Naive thymus-derived CD8-positive, alpha-beta T cell (primary cell): ENCODE results near the gene WDR72. TPM values are rescaled to one million over a fixed set of nuclear protein-coding genes. Genes with fewer than 3 reads are reported as not detected.
"Not testable (repeated sequence)": the region's sequence is repeated elsewhere in the genome, so short reads cannot be mapped to it uniquely, and the experiment has no call there.

Experiments used
- ATAC-seq, 2 donors: fragments of 150-1000 bp; cut with Tn5 transposase in 1 of 2; sonication (Bioruptor Pico), chemical (Tn5 transposase) in 1 of 2; 1 replicate in 1 of 2; 2 replicates in 1 of 2; pipeline ENCODE4 v1.10.0; 2021; ENCODE audit warnings: mild to moderate bottlenecking in 2 of 2, moderate library complexity in 2 of 2
- POLR2A ChIA-PET: fragments of 350-600 bp; sonication (Branson Sonifier 250); formaldehyde crosslinking; loops from one replicate; lab custom pipeline; 2021; ENCODE audit warnings: antibody characterized with exemption; lab: Charles Lee
- DNase-seq, 10 donors: peaks; one replicate each; pipeline versions ENCODE4 v3.0.0 to v3.0.0-alpha.2; 2020 to 2022
- H3K27ac Mint-ChIP-seq, 10 donors: one replicate each; pipeline ENCODE4 v1.8.0; 2020 to 2022; ENCODE audit warnings: mild to moderate bottlenecking in 10 of 10, mixed read lengths in 10 of 10, moderate library complexity in 4 of 10, inconsistent platforms in 1 of 10
- H3K27me3 Mint-ChIP-seq, 5 donors: one replicate each; pipeline ENCODE4 v1.8.0; 2021 to 2022; ENCODE audit warnings: mixed read lengths in 5 of 5
- H3K36me3 Mint-ChIP-seq, 3 donors: one replicate each; pipeline ENCODE4 v1.8.0; 2020 to 2022; ENCODE audit warnings: mixed read lengths in 3 of 3, mild to moderate bottlenecking in 2 of 3, inconsistent platforms in 1 of 3
- H3K4me1 Mint-ChIP-seq, 4 donors: one replicate each; pipeline ENCODE4 v1.8.0; 2021 to 2022; ENCODE audit warnings: mixed read lengths in 4 of 4
- H3K4me3 Mint-ChIP-seq, 10 donors: one replicate each; pipeline ENCODE4 v1.8.0; 2020 to 2022; ENCODE audit warnings: mild to moderate bottlenecking in 10 of 10, mixed read lengths in 10 of 10, moderate library complexity in 6 of 10, inconsistent platforms in 1 of 10
- H3K9me3 Mint-ChIP-seq, 9 donors: one replicate each; pipeline ENCODE4 v1.8.0; 2020 to 2022; ENCODE audit warnings: mixed read lengths in 9 of 9, mild to moderate bottlenecking in 3 of 9, inconsistent platforms in 1 of 9, moderate library complexity in 1 of 9
- polyA plus RNA-seq, 3 donors: library from polyadenylated mRNA; unstranded; fragments of 300-500 nt; fragmentation: Illumina TruSeq; gene quantifications; one replicate each; pipeline ENCODE4 v1.2.3, GENCODE V29; 2021
- total RNA-seq, 8 experiments: library from RNA in 2 of 8; stranded (reverse) in 2 of 8; gene quantifications; one replicate each; pipeline ENCODE4 v1.2.3 and lab custom pipeline; 2021 to 2026

WDR72 gene
- total and polyA plus RNA-seq, 5 experiments from 2014 or later = not detected

DNA sequence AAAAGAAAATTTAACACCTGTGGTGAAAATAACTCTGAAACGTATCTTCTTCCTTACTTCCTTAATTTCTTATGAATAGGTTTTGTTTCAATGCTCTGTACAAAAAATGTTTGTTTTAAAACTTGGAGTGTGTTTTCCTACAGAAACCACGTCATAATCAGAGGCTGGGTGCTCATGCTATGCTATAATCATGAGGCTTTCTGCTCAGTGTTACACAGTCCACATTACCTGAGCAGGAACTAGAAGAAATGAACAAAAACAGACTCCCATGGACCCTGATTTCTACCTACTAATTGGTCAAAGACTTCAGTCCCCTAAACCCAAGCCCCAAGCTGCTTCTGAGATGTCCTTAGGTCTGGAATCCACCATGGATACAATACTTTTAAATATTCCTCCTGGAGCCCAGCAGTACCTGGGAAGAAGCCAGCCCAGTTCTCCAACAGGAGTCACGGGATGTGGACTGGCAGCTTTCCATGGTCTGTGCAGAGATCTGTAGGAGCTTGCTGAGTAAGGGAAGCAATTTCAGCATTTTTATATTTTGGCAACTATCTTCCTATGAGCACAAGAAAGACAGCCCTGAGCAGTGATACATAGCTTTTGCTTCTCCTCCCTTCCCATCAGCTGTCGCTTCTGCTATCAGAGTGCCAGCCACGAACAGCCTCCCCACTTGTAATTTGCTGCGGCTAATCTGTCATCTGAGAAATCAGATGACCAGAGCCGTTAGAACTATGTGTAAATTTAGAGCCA lies 65.6 kb downstream of the WDR72 start:
- DNase-seq = no peak
- H3K4me1 Mint-ChIP-seq = no peaks in the 10 kb centered on the region
- POLR2A ChIA-PET = no interaction called here
- H3K4me3 Mint-ChIP-seq = no peak overlapping the region
- no peaks in the 10 kb centered on the region for H3K36me3 Mint-ChIP-seq
- peaks cover 0 to 9% (median 4%) of the 10 kb centered on the region in 5 donors for H3K27me3 Mint-ChIP-seq
- H3K27ac Mint-ChIP-seq = no peak overlapping the region
- no peak for ATAC-seq
- peaks cover 0 to 5% (median 3%) of the 10 kb centered on the region in 9 donors for H3K9me3 Mint-ChIP-seq

DNA sequence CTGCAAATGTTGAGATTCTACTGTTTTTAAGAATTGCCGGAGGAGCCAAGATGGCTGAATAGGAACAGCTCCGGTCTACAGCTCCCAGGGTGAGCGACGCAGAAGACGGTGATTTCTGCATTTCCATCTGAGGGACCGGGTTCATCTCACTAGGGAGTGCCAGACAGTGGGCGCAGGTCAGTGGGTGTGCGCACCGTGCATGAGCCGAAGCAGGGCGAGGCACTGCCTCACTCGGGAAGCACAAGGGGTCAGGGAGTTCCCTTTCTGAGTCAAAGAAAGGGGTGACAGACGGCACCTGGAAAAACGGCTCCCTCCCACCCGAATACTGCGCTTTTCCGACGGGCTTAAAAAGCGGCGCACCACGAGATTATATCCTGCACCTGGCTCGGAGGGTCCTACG lies 75.3 kb downstream of the WDR72 start:
- H3K36me3 Mint-ChIP-seq, POLR2A ChIA-PET: not testable (repeated sequence)

DNA sequence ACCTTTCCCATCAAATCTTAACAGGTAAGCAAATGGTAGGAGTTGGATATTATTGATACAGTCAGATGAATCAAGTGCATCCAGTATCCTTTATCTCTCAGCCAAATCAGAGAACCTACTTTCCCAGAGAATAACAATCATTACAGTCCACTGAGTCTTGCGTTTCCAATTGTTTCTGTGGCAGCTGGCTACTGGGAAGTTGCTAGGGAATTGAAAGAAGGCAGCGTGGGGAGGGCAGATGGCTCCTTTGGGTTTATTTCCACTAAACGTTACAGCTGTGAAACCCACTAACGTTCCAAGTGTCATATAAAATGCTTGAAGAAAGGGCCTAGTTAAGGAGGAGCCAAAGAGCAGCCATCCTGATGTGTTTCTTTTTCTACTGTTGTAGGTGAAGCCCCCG lies 78.4 kb downstream of the WDR72 start:
- H3K27me3 Mint-ChIP-seq = peaks cover 3 to 18% (median 13%) of the 10 kb centered on the region in 5 donors
- peaks cover 0 to 2% (median 0%) of the 10 kb centered on the region in 9 donors for H3K9me3 Mint-ChIP-seq
- POLR2A ChIA-PET = no interaction called here
- DNase-seq = no peak
- H3K36me3 Mint-ChIP-seq = no peaks in the 10 kb centered on the region
- H3K4me1 Mint-ChIP-seq = no peaks in the 10 kb centered on the region
- ATAC-seq = no peak
- H3K27ac Mint-ChIP-seq = no peak overlapping the region
- H3K4me3 Mint-ChIP-seq = no peak overlapping the region

More for the DNA sequence above, 75.3 kb downstream of the WDR72 start:
- DNase-seq, H3K27ac Mint-ChIP-seq, H3K27me3 Mint-ChIP-seq, H3K4me3 Mint-ChIP-seq, H3K9me3 Mint-ChIP-seq, ATAC-seq, H3K4me1 Mint-ChIP-seq: not testable (repeated sequence)

DNA sequence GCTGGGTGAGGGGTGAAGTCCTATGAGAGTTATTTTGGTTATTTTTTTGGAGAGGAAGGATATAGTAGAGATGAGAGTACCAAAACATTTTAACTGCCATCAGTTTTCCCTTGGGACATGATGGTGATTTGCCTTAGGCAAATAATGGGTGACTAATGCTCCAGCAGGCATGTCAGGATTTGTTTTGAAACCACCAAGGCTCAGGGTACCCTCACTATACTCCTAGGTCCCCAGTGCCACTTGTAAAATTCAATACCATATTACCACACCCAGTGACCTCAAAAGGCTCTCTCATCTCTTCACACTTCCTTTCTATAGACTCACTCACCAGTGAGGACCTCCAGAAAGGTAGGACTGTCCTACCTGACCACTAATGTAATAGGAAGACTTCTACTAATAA lies 83.6 kb downstream of the WDR72 start:
- ATAC-seq (no peak), DNase-seq (no peak)
- Mint-ChIP-seq H3K4me3 (no peak overlapping the region), H3K36me3 (no peaks in the 10 kb centered on the region), H3K4me1 (no peaks in the 10 kb centered on the region), H3K27me3 (peaks cover 0 to 22% (median 13%) of the 10 kb centered on the region in 5 donors), H3K9me3 (no peaks in the 10 kb centered on the region), H3K27ac (no peak overlapping the region)
- POLR2A ChIA-PET = no interaction called here

DNA sequence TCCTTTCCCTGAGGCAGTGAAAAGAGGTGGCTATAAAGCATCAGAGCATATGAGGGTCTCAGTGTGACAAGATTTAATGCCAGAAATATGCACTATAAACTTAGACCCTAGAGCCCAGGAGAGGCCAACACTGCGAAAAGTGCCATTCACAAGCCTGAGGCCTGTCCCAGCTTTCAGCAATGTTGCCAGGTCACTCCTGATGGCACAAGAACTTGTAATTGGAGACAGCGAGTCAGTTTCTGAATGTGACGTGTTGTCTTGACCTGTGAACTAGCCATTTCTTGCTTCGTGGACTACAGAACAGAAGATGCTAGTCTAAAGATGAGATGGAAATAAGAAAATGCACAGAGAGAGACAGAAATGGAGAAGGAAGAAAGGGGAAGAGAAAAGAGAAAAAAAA lies 87.9 kb downstream of the WDR72 start:
- H3K27me3 Mint-ChIP-seq = peaks cover 0 to 4% (median 1%) of the 10 kb centered on the region in 5 donors
- ATAC-seq (no peak), DNase-seq (no peak)
- H3K36me3 Mint-ChIP-seq = no peaks in the 10 kb centered on the region
- POLR2A ChIA-PET = no interaction called here
- H3K4me3 Mint-ChIP-seq = no peak overlapping the region
- H3K9me3 Mint-ChIP-seq = peaks cover 0 to 2% (median 0%) of the 10 kb centered on the region in 9 donors
- H3K27ac Mint-ChIP-seq = no peak overlapping the region
- no peaks in the 10 kb centered on the region for H3K4me1 Mint-ChIP-seq

DNA sequence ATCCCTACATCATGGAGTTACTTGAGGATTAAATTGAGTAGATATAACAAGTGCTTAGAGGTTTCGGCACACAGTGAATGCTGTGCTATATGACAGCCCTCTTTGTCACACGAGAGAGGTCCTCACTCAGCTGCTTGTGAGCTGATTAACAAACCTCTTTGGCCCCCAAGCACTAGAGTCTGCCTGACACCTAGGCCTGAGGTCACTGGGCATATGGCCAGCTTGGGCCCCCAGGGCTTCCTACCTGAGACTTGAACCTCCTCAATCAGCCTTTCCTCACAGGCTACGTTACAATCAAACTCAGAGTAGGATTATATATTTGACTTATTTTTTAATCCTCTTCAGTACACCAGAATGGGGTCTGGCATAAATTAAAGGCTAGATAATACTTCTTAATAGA lies 88.8 kb downstream of the WDR72 start:
- DNase-seq (no peak), ATAC-seq (no peak)
- Mint-ChIP-seq H3K36me3 (no peaks in the 10 kb centered on the region), H3K9me3 (peaks cover 0 to 2% (median 0%) of the 10 kb centered on the region in 9 donors), H3K27me3 (peaks cover 0 to 4% (median 1%) of the 10 kb centered on the region in 5 donors), H3K27ac (no peak overlapping the region), H3K4me1 (no peaks in the 10 kb centered on the region), H3K4me3 (no peak overlapping the region)
- POLR2A ChIA-PET = no interaction called here

DNA sequence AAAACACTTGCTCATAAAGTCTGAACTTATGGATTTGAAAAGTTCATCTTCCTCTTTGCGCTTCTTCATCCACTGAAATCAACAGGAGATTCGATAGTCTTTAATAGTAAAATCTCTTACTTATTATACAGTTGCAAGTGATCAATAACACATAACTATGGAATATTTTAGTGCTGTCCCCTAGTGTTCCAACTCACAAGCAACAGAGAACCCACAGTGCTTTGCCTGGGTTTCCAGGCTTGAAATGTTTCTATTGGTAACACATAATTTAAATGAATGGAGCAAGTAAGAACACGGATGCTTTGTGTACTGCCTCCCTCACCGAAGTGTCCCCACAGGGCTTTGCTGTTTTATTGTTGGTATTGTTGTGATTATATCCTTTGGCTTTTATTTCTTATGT lies 93.5 kb downstream of the WDR72 start:
- Mint-ChIP-seq H3K9me3 (peaks cover 0 to 2% (median 0%) of the 10 kb centered on the region in 9 donors), H3K27me3 (peaks cover 0 to 2% (median 0%) of the 10 kb centered on the region in 5 donors), H3K27ac (no peak overlapping the region), H3K4me3 (no peak overlapping the region), H3K4me1 (no peaks in the 10 kb centered on the region), H3K36me3 (no peaks in the 10 kb centered on the region)
- POLR2A ChIA-PET = no interaction called here
- DNase-seq (no peak), ATAC-seq (no peak)

DNA sequence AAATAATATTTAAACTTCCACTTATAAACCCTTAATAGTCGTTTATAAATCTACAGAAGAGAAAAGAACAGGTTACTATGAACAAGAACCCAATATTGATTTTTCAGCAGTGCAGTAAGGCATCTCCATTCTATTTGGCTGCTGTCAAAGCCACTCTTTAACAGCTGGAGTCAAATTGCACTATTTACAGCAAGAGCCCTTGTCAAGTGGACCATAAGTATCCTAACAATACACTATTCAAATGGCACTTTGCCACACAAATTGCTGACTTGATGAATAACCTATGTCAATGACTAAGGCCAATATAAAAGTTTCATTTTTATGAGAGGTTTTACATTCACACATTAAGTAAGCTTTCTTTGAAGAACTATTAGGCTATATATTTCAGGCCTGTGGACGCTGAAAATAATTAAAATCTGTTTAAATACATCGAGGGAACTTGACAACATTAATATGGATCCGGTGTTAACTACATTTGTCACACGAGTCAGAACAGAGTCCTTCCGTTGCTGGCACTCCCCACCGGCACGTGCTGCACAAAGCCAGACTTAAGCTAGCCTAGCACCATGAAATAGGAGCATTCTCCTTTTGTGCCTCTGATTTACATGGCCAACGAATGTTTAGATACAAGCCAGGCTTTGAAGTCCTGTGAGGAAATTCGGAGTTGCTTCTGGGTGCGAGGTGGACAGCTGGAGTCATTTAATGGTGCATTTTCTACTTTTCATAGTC lies 100.5 kb downstream of the WDR72 start:
- no peaks in the 10 kb centered on the region for H3K9me3 Mint-ChIP-seq
- POLR2A ChIA-PET = no interaction called here
- no peaks in the 10 kb centered on the region for H3K36me3 Mint-ChIP-seq
- H3K4me1 Mint-ChIP-seq = no peaks in the 10 kb centered on the region
- no peak for ATAC-seq
- H3K27ac Mint-ChIP-seq = no peak overlapping the region
- peaks cover 0 to 2% (median 0%) of the 10 kb centered on the region in 5 donors for H3K27me3 Mint-ChIP-seq
- no peak for DNase-seq
- H3K4me3 Mint-ChIP-seq = no peak overlapping the region

DNA sequence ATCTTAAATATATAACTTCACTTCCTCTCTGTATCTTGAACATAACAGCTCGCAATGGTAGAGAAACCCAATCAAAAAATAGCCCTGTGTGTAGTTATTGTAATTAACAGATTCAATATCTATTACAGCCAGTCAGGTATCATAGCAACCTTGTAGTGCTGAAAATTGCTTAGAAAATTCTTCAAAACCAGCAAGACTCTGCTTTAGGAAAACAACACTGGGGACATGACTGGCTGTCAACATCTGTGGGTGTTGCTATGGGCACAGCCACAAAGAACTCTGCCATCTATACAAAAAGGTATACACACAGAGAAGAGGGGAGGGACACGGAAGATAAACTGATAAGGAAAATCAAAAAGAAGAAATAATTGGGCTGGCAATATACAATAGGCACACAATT lies 101.2 kb downstream of the WDR72 start:
- H3K4me1 Mint-ChIP-seq = no peaks in the 10 kb centered on the region
- H3K27ac Mint-ChIP-seq = no peak overlapping the region

DNA sequence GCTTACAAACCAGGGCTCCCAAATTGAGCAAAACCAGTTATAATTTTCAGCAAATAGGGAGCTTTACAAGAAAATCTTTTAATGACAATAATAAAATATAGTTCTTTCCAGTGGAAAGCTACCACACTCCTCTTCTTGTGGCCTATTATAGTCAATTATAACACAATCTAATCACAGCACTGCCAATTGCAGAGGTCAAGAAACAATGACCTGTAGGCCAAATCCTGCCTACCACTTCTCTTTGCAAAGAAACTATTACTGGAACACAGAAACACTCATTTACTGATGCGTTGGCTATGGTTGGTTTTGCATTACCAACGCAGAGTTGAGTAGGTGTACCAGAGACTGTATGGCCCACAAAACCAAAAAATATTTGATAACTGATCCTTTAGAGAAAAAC lies 110.5 kb downstream of the WDR72 start:
- no peaks in the 10 kb centered on the region for H3K4me1 Mint-ChIP-seq
- peaks cover 0 to 2% (median 0%) of the 10 kb centered on the region in 9 donors for H3K9me3 Mint-ChIP-seq

More for the DNA sequence above, 101.2 kb downstream of the WDR72 start:
- ATAC-seq (no peak), DNase-seq (no peak)
- H3K27me3 Mint-ChIP-seq = peaks cover 0 to 2% (median 0%) of the 10 kb centered on the region in 5 donors
- no peaks in the 10 kb centered on the region for H3K9me3 Mint-ChIP-seq
- H3K36me3 Mint-ChIP-seq = no peaks in the 10 kb centered on the region
- POLR2A ChIA-PET = no interaction called here
- no peak overlapping the region for H3K4me3 Mint-ChIP-seq

DNA sequence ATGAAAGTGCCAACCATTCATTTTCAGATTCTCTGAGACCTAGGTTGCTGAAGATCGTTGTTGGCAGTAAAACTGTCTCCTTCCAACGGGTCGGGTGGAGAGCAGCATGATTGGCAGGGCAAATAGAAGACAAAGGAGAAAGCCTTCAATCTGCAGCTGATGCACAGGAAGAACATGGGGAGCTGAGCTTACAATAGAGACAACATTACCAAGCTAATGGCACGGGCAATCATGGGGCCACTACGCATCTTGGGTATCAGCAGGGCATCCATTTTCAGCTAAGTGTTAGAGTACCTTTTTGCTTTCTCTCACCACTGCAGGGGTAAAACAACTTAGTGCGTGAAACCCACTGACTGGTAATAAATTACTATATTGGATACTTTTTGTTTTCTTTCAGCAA lies 114.8 kb downstream of the WDR72 start:
- H3K27ac Mint-ChIP-seq = no peak overlapping the region

More for the DNA sequence above, 110.5 kb downstream of the WDR72 start:
- DNase-seq (no peak), ATAC-seq (no peak)
- H3K27me3 Mint-ChIP-seq = peaks cover 2 to 23% (median 9%) of the 10 kb centered on the region in 5 donors
- POLR2A ChIA-PET = no interaction called here
- H3K4me3 Mint-ChIP-seq = no peak overlapping the region
- H3K36me3 Mint-ChIP-seq = no peaks in the 10 kb centered on the region
- H3K27ac Mint-ChIP-seq = no peak overlapping the region

DNA sequence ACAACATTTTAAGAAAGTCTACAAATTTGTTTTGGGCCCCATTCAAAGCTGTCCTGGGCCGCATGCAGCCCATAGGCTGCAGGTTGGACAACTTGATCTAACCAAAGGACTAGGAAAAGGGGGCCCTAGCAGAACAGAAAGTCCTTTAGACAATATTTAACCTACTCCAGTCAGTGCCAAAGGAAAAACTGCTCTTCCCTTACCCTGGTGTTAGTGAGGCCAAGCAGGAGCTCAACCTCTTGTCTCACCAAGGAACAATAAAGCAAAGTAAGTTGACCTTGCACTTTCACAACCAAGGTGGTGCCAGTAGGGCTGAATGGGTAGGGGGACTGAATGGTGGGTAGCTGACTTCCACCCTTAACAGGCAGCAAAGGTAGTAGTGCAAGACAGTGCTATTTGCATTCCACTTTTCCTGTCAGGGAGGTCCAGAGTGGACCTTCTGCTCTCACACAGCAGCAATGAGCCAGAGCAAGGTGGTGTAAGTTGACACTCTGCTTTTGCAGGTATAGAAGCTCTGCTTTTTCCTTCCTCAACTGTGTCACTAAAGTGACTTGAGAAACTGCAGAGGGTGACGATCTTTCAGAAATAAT lies 124.9 kb downstream of the WDR72 start:
- H3K27ac Mint-ChIP-seq = no peak overlapping the region
- DNase-seq (no peak), ATAC-seq (no peak)
- H3K27me3 Mint-ChIP-seq = peaks cover 0 to 17% (median 7%) of the 10 kb centered on the region in 5 donors
- POLR2A ChIA-PET = no interaction called here
- H3K9me3 Mint-ChIP-seq = peaks cover 0 to 22% (median 9%) of the 10 kb centered on the region in 9 donors
- H3K4me3 Mint-ChIP-seq = no peak overlapping the region
- H3K36me3 Mint-ChIP-seq = peaks cover 0 to 5% (median 0%) of the 10 kb centered on the region in 3 donors
- peaks cover 0 to 2% (median 0%) of the 10 kb centered on the region in 4 donors for H3K4me1 Mint-ChIP-seq

More for the DNA sequence above, 114.8 kb downstream of the WDR72 start:
- no peak overlapping the region for H3K4me3 Mint-ChIP-seq
- no peak for ATAC-seq
- H3K27me3 Mint-ChIP-seq = peaks cover 2 to 15% (median 12%) of the 10 kb centered on the region in 5 donors
- H3K4me1 Mint-ChIP-seq = no peaks in the 10 kb centered on the region
- DNase-seq = no peak
- H3K36me3 Mint-ChIP-seq = no peaks in the 10 kb centered on the region
- POLR2A ChIA-PET = no interaction called here
- H3K9me3 Mint-ChIP-seq = peaks cover 0 to 3% (median 0%) of the 10 kb centered on the region in 9 donors

DNA sequence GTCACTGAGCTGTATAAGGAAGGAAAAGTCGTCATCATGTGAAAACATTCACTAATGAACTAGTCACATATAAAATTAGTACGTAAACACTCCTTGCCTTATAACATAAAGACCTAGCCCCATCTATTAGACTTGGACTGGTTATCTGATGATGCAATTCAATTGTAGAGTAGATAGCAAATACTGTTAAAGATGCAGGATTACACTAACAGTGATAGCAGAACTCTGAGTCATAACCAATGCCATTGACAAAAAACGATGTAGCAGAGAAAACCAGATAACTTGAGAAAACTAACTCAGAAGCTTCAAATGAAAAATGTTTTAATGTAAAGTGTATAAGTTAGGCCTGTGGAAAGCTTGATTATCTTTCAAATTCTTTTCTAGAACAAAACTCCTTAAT lies 132.2 kb downstream of the WDR72 start:
- POLR2A ChIA-PET = no interaction called here

More for the DNA sequence above, 132.2 kb downstream of the WDR72 start:
- Mint-ChIP-seq H3K27me3 (peaks cover 0 to 3% (median 0%) of the 10 kb centered on the region in 5 donors), H3K9me3 (peaks cover 0 to 14% (median 8%) of the 10 kb centered on the region in 9 donors), H3K4me1 (no peaks in the 10 kb centered on the region), H3K36me3 (peaks cover 0 to 5% (median 0%) of the 10 kb centered on the region in 3 donors), H3K4me3 (no peak overlapping the region), H3K27ac (no peak overlapping the region)
- ATAC-seq (no peak), DNase-seq (no peak)
